Neuron (in vitro differentiated cells): ENCODE data around the gene TRA2A.
"Not testable (repeated sequence)": the region's sequence is repeated elsewhere in the genome, so short reads cannot be mapped to it uniquely, and the experiment has no call there.

ENCODE experiments used
- H2AFZ ChIP-seq: one replicate; pipeline ENCODE4 v1.6.1; 2013; ENCODE audit warnings: low read depth, mild to moderate bottlenecking, inconsistent platforms, low read length, moderate library complexity
- H3K27me3 ChIP-seq: one replicate; pipeline ENCODE4 v1.6.1; 2013; ENCODE audit warnings: low read length; ENCODE audit not compliant: insufficient read depth
- H3K36me3 ChIP-seq: one replicate; pipeline ENCODE4 v1.6.1; 2013; ENCODE audit warnings: low read length; ENCODE audit not compliant: insufficient read depth
- H3K4me1 ChIP-seq: one replicate; pipeline ENCODE4 v1.6.1; 2013; ENCODE audit warnings: low read length; ENCODE audit not compliant: insufficient read depth
- H3K4me3 ChIP-seq: 2 replicates; pipeline ENCODE4 v1.5.1; 2013; ENCODE audit warnings: mild to moderate bottlenecking, low read length, moderate library complexity
- H3K9me3 ChIP-seq: one replicate; pipeline ENCODE4 v1.6.1; 2013; ENCODE audit warnings: low read length

Gene TRA2A

GRCh38 chr7:23531050-23531793 is 559 bp downstream of the TRA2A start:
- Histone ChIP-seq H3K4me1 (peaks cover 18% of the 10 kb centered on the region), H3K36me3 (peaks cover 16% of the 10 kb centered on the region), H3K4me3 (peak overlapping the region; percentile 77), H3K27me3 (no peaks in the 10 kb centered on the region), H3K9me3 (no peaks in the 10 kb centered on the region), H2AFZ (peak overlapping the region; percentile 85)

- Histone ChIP-seq H3K4me3 (peak overlapping the region; percentile 77), H2AFZ (no peak overlapping the region), H3K9me3 (no peaks in the 10 kb centered on the region), H3K27me3 (no peaks in the 10 kb centered on the region), H3K4me1 (peaks cover 18% of the 10 kb centered on the region), H3K36me3 (peaks cover 19% of the 10 kb centered on the region)
Measured at GRCh38 chr7:23530405-23530804, 1.4 kb downstream of the TRA2A start.

- no peak overlapping the region for H2AFZ ChIP-seq
- peaks cover 19% of the 10 kb centered on the region for H3K36me3 ChIP-seq
- peaks cover 18% of the 10 kb centered on the region for H3K4me1 ChIP-seq
- peak overlapping the region; percentile 77 for H3K4me3 ChIP-seq
- no peaks in the 10 kb centered on the region for H3K9me3 ChIP-seq
- H3K27me3 ChIP-seq = no peaks in the 10 kb centered on the region
Measured at GRCh38 chr7:23529262-23529859, 2.4 kb downstream of the TRA2A start.

- peaks cover 36% of the 10 kb centered on the region for H3K36me3 ChIP-seq
- H3K4me1 ChIP-seq = peaks cover 18% of the 10 kb centered on the region
- not testable (repeated sequence) for H3K27me3 ChIP-seq, H3K9me3 ChIP-seq, H2AFZ ChIP-seq, H3K4me3 ChIP-seq
Measured at GRCh38 chr7:23525611-23526010, 6.2 kb downstream of the TRA2A start.

GRCh38 chr7:23524473-23524872 is 7.3 kb downstream of the TRA2A start:
- peaks cover 43% of the 10 kb centered on the region for H3K36me3 ChIP-seq

GRCh38 chr7:23523486-23524075 is 8.2 kb downstream of the TRA2A start:
- no peaks in the 10 kb centered on the region for H3K27me3 ChIP-seq
- H3K36me3 ChIP-seq = peaks cover 44% of the 10 kb centered on the region
- no peak overlapping the region for H3K4me3 ChIP-seq
- peaks cover 9% of the 10 kb centered on the region for H3K4me1 ChIP-seq
- no peaks in the 10 kb centered on the region for H3K9me3 ChIP-seq
- H2AFZ ChIP-seq = no peak overlapping the region

More at GRCh38 chr7:23524473-23524872, 7.3 kb downstream of the TRA2A start:
- Histone ChIP-seq H3K9me3 (no peaks in the 10 kb centered on the region), H3K4me1 (peaks cover 11% of the 10 kb centered on the region), H3K27me3 (no peaks in the 10 kb centered on the region), H2AFZ (no peak overlapping the region), H3K4me3 (no peak overlapping the region)

GRCh38 chr7:23520582-23520981 is 11.2 kb downstream of the TRA2A start:
- H3K27me3 ChIP-seq = no peaks in the 10 kb centered on the region
- H3K9me3 ChIP-seq = peaks cover 4% of the 10 kb centered on the region
- H3K4me3 ChIP-seq = no peak overlapping the region
- no peak overlapping the region for H2AFZ ChIP-seq
- H3K4me1 ChIP-seq = no peaks in the 10 kb centered on the region
- peaks cover 61% of the 10 kb centered on the region for H3K36me3 ChIP-seq

GRCh38 chr7:23514755-23515154 is 17.0 kb downstream of the TRA2A start:
- Histone ChIP-seq H3K4me1 (no peaks in the 10 kb centered on the region), H2AFZ (no peak overlapping the region), H3K36me3 (peaks cover 84% of the 10 kb centered on the region), H3K27me3 (no peaks in the 10 kb centered on the region), H3K4me3 (no peak overlapping the region), H3K9me3 (peaks cover 4% of the 10 kb centered on the region)

- not testable (repeated sequence) for H2AFZ ChIP-seq, H3K4me1 ChIP-seq, H3K9me3 ChIP-seq, H3K27me3 ChIP-seq, H3K4me3 ChIP-seq
- H3K36me3 ChIP-seq = peaks cover 83% of the 10 kb centered on the region
Measured at GRCh38 chr7:23513746-23514145, 18.0 kb downstream of the TRA2A start.

GRCh38 chr7:23494009-23494408 is 37.8 kb downstream of the TRA2A start:
- Histone ChIP-seq H3K36me3 (peaks cover 3% of the 10 kb centered on the region), H3K4me1 (no peaks in the 10 kb centered on the region), H2AFZ (no peak overlapping the region), H3K27me3 (no peaks in the 10 kb centered on the region), H3K4me3 (no peak overlapping the region), H3K9me3 (no peaks in the 10 kb centered on the region)

- peaks cover 3% of the 10 kb centered on the region for H3K36me3 ChIP-seq
- H3K9me3 ChIP-seq = no peaks in the 10 kb centered on the region
- H3K4me3 ChIP-seq = no peak overlapping the region
- H3K4me1 ChIP-seq = no peaks in the 10 kb centered on the region
- H2AFZ ChIP-seq = no peak overlapping the region
- no peaks in the 10 kb centered on the region for H3K27me3 ChIP-seq
Measured at GRCh38 chr7:23491502-23491901, 40.3 kb downstream of the TRA2A start.

GRCh38 chr7:23490357-23491135 is 41.2 kb downstream of the TRA2A start:
- no peak overlapping the region for H2AFZ ChIP-seq
- no peaks in the 10 kb centered on the region for H3K9me3 ChIP-seq
- H3K36me3 ChIP-seq = peaks cover 3% of the 10 kb centered on the region
- H3K4me1 ChIP-seq = peaks cover 2% of the 10 kb centered on the region
- no peak overlapping the region for H3K4me3 ChIP-seq
- no peaks in the 10 kb centered on the region for H3K27me3 ChIP-seq

- not testable (repeated sequence) for H3K27me3 ChIP-seq, H3K36me3 ChIP-seq, H3K4me3 ChIP-seq, H3K9me3 ChIP-seq, H2AFZ ChIP-seq, H3K4me1 ChIP-seq
Measured at GRCh38 chr7:23488714-23489113, 43.1 kb downstream of the TRA2A start.
